GM18498 (cell line): ENCODE results near the gene ADORA1.

Source experiments
- ATAC-seq: cut with Tn5 transposase; IDR thresholded peaks from one replicate; pipeline ENCODE4 v1.9.1; 2021; ENCODE audit warnings: mild to moderate bottlenecking, moderate library complexity; ENCODE audit not compliant: unreplicated experiment

Gene ADORA1

DNA sequence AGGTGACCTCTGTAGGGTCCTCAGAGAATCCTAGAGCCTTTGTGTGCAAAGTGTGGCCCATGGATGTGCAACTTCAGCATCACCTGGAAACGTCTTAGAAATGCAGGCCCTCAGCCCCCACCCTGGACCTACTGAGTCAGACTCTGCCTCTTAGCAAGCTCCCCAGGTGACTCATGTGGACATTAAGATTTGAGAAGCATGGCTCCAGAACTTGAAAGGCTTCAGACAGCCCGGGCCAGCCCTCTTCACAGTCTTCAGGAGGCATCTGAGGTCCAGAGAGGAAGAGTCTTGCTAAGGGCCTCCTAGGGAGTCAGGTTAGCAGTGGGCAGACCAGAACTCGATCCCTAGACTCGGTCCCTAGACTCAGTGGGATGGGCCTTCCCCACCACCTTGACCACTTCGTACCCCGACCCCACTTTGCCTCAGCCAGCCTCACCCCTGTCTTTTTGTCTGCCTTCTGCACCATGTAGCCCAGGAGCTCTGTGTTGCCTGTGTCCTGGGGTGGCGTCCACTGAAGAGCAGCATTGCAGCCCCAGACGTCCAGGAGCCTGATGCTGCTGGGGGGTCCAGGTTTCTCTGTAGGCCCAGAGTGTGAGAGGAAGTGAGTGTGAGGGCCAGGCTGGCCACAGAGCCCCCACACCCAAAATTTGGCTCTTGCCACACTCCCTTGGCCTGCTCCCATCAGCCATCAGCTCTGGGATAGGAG, 43.3 kb downstream of the ADORA1 start:
- no peak for ATAC-seq

- no peak for ATAC-seq
Measured at GRCh38 chr1:203171341-203172183, 44.0 kb downstream of the ADORA1 start.

DNA sequence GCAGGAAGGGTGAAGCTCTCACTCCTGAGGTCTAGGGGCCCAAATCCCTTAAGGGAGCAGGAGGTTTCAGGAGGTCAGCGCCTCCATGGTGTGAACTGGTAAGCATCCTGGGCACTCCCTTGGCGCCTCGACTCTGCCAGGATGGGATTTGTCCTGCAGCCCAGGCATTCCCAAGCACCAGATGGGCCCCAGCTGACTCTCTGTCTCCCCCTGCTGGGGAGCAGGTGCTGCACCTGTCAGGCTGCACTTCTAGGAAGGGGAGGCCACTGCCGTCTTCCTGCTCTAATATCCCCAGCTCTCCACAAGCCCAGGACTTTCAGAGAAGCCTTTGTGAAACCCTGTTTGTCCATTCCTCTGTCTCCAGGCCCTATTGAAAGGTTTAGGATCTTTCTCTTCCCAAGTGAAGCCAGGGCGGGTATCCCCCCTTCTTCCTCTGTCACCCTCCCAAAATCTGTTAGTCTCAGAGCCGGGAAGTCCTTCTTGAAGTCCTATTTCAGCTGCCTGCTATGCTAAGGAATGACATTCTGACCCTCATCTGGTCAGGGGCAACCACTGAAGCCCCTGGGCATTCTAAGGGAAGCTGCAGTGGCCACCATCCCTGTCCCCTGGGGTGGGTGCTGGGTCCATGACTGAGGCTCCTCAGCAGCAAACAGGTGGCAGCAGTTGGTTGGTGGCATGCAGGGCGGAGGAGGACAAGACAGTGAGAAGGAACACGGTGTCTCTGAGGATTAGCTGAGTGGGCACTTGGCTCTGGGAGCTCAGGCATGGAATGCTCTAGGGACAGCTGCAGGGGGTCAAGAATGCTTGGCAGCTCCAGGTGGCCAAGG, 44.9 kb downstream of the ADORA1 start:
- no peak for ATAC-seq

GRCh38 chr1:203173011-203173555, 45.6 kb downstream of the ADORA1 start:
- ATAC-seq: no peak

DNA sequence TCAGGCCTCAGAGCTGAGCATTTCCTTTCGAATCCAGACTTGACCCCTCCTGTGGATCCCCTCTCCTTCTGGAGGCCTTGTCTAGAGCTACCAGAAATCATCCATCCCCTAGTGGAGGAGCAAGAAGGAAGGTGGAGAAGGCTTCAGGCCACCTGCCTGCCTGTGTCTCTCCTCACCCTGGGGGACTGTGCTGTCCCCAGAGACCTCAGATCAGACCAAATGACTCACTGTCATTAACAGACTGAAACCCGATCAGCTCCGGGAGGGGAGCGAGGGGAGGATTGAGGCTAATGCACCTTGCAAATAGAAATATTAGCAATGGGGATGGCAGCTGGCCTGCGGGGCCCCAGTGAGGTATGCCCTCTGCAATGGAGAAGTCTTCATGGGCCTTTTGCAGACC, 46.0 kb downstream of the ADORA1 start:
- no peak for ATAC-seq

DNA sequence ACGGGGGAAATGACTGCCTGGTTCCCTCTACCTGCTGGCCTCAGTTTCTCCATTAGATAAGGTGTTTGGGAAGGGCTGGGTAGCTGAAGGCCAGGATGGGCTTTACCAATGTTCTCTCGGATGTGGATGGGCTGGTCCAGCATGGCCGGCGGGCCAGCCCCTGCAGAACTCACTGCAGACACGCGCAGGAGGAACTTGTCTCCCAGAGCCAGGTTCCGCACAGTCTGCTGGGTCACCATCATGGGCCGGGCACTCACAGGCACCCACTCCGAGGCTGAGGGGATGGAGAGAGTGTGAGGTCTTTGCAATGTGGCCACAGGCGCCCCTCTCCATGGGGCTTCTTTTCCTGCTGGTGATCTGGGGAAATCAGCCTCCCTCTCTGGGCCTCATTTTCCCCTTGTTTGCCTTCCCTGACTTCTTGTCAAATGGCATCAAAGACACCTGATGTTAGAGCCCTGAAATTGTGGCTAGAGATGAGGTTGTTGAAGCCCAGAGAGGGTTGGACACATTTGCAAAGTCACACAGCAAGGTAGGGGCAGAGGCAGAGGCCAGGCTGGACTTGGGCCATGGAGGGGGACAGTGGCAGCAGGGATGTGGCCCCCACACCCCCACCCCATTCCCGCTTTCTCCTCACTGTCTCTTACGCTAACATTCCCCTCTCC, 46.9 kb downstream of the ADORA1 start:
- ATAC-seq: no peak

DNA sequence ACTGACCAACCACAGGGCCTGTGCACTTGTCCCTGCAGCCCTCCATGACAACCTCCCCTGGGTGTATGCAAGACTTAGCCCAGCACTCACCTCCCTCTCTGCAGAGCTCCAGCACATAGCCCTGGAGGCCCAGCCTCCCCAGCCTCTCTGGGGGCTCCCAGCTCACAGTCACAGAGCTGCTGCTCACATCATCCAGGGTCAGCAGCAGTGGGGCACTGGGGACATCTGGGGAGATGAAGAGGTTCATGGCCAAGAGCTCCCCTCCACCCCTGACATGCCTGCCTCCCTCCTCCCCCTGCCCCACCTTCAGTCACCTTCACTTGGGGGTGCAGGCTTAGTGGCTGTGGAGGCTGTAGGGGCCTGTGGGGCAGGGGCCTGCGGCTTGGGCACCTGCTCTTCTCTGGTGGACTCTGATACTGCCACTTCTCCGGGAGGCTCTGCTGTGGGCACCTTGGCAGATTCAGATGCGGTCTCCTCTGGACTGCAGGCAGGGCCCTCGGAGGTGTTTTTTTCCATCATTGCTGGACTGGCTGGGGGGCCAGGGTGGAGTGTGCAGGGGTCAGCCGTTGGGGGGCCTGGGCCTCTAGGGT, 47.8 kb downstream of the ADORA1 start, which contains the start of gene MYBPH:
MYBPH (minus strand) TSS at position 590 of the 590 bp plus-strand sequence; CDS start at position 519, 71 bp downstream.
- ATAC-seq: no peak

GRCh38 chr1:203175827-203176241, 48.3 kb downstream of the ADORA1 start:
- no peak for ATAC-seq

DNA sequence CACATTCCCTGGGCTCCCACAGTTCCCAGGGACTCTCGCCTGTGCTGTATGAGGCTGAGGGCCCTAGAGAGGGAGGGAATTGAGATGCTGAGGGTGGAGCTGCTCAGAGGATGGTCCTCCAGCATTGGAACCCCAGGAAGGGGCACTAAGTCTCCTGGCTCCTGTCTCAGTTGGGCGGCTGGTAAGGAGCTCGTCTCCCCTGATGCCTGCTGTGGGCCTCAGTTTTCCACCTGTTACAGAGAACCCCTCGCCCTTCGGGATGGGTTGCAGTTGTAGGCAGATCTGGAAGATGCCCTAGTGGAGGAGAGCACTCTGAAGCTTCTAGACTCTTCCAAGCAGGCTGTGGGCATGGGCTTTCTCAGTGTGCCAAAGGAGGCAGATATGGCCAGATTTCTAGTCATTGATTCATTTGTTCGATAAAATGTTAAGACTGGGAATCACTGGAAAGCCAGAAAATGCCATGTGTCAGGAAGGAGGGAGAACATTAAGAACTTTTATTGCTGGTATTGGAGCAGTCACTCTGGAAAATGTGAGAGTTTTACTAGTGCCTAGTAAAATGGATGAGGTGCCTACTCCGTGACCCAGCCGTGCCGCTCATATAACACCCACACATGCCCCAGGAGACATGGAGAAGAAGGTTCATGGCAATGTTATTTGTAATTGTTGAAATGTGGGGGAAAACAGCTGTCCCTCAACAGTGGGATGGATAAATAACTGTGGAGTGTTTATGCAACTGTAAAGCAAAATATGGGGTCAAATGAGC, 48.9 kb downstream of the ADORA1 start:
- ATAC-seq: no peak

DNA sequence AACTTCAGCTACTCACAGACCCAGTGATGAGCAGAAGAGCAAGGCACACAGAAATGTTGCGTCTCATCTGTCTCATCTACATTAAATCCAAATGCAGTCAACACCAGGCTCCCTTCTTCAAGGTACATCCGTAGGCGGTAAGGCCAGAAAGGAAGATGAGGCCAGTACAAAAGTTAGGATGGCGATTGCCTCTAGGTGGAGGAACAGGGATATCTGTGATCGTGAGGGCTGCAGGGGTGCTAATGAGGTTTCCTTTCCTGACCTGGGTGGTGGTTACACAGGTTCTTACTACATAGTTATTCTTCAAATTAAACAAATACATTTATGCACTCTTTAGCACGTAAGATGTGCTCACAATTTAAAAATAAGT, 49.5 kb downstream of the ADORA1 start:
- ATAC-seq: no peak

- ATAC-seq: no peak
Measured at GRCh38 chr1:203177470-203178039, 50.0 kb downstream of the ADORA1 start.

DNA sequence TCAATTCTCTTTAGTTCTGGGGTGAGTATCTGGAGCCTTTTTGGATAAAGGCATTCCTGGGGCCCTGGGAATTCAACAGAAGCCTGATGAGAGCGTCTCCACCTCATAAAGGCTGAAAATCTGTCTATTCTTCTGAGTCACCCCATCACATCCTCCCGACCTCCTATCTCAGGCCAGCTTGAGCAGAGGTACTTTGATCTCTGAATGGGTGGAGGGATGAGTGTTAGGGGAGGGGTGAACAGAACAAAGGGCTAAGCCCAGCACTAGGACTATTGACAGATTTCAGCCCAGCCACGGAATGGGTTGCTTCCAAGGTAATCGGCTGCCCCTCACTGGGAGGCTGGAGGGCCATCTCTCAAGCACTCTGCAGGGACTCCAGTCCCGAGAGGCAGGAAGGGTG, 50.6 kb downstream of the ADORA1 start:
- no peak for ATAC-seq

DNA sequence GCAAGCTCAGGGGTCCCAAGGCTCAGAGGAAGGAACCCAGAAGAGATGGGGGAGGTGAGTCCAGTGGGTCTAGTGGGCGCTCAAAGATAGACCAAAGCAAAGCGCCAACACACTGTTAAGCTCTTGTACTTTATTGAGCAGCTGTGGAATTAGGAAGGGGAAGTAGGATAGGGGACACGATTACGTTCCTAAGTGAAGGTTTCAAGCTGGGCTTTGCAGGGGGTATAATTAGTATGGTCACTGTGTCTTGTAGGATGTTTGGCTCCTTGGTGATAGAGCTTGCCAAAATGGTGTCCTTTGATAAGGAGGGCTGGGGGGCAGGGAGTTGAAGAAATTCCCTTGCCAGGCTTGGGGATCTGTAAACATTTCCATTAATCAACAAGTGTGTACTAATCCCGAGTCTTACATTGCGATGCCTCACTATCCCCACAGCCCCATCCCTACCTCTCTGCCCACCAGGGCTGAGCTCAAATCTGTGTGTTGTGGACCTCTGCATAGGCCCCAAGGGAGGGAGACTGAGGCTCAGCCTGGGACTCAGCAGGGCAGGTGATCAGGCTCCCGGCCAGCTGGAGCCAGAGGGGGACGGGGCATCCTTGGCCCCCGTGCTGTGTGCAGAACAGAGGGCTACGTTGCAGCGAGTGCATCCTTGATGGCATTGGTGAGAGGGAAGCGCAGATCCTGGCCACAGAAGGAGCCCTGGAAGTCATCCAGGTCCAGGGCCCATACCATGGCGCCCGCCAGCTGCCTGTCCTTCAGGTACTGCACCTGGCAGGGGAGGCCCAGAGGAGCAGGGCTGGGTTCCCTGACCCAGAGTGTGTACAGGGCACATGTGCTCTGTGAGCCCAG, 51.5 kb downstream of the ADORA1 start:
- no peak for ATAC-seq

- no peak for ATAC-seq
Measured at GRCh38 chr1:203179667-203180005, 52.1 kb downstream of the ADORA1 start.

- ATAC-seq: no peak
Measured at GRCh38 chr1:203180611-203181330, 53.2 kb downstream of the ADORA1 start.

DNA sequence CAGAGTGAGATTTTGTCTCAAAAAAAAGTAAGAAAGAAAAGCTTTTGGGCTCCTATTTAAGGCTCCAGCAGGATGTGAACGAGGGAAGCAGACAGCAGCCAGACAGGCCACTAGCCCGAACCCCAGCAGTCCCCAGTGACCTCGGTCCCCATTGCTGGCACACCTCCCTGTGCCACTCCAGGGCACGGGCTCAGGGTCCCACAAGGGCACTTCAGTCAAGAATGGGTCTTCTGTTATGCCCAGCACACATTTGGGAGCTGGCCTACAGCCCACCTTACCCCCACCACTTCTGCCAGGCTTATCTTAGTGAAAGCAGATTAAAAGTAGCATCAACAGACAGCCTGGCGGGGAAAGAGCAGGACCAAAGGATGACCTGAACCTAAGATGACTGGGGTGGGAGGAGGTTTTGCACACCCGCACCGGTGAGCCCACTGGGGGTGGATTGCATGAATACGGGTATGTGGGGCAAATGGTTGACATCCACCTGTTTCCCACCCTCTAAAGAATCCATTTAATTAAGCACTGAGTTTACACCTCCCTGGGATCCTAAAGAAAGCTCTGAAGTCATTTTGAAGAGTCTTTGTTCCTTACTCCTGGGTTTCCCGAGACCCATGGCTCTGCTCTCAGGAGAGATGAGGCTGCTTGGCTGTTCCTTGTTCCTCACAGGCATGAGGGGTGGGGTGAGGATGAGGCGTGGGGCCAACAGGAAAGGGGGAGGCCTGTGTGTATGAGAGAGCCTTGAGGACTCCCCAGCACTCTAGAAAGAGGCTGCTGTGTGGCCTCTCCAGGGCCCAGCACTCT, 54.3 kb downstream of the ADORA1 start:
- no peak for ATAC-seq
